GM12878 (cell line): ENCODE measurements around the gene TTLL7.

Source experiments
- BCL11A ChIP-seq: IDR thresholded peaks from 2 replicates; pipeline ENCODE4 v1.6.1; 2011; ENCODE audit warnings: low read depth, low read length
- POLR2A ChIP-seq: IDR thresholded peaks from 2 replicates; pipeline ENCODE4 v1.6.1; 2011; ENCODE audit warnings: low read depth, mild to moderate bottlenecking, low read length

- TF ChIP-seq BCL11A (no peak), POLR2A (no peak)
These were observed 86.1 kb downstream of the TTLL7 start for GRCh38 chr1:83912876-83913275.
